ENCODE results near the gene TMEM271.

The TMEM271 gene

DNA sequence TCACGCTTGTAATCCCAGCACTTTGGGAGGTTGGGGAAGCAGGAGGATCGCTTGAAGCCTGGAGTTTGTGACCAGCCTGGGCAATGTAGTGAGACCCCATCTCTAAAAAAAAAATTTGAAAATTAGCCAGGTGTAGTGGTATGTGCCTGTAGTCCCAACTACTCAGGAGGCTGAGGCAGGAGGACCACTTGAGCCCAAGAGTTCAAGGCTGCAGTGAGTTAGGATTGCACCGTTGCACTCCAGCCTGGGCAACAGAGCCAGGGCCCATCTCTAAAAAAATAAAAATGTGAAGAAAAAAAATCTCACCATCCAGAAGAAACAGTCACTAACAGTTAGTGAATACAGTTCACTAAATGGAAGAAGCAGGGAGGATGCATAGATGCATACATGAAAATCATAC is 34.8 kb downstream of the TMEM271 start:
- H3K4me3 ChIP-seq (ENCODE audit: low read depth, low read length), result no peak overlapping the region
- no peak for DNase-seq (ENCODE audit: low read depth)
- TF ChIP-seq, protein P1, sequence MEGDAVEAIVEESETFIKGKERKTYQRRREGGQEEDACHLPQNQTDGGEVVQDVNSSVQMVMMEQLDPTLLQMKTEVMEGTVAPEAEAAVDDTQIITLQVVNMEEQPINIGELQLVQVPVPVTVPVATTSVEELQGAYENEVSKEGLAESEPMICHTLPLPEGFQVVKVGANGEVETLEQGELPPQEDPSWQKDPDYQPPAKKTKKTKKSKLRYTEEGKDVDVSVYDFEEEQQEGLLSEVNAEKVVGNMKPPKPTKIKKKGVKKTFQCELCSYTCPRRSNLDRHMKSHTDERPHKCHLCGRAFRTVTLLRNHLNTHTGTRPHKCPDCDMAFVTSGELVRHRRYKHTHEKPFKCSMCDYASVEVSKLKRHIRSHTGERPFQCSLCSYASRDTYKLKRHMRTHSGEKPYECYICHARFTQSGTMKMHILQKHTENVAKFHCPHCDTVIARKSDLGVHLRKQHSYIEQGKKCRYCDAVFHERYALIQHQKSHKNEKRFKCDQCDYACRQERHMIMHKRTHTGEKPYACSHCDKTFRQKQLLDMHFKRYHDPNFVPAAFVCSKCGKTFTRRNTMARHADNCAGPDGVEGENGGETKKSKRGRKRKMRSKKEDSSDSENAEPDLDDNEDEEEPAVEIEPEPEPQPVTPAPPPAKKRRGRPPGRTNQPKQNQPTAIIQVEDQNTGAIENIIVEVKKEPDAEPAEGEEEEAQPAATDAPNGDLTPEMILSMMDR (IDR thresholded peaks at IDR 0.05; ENCODE audit: low read depth, low read length, missing control alignments), result no peak

DNA sequence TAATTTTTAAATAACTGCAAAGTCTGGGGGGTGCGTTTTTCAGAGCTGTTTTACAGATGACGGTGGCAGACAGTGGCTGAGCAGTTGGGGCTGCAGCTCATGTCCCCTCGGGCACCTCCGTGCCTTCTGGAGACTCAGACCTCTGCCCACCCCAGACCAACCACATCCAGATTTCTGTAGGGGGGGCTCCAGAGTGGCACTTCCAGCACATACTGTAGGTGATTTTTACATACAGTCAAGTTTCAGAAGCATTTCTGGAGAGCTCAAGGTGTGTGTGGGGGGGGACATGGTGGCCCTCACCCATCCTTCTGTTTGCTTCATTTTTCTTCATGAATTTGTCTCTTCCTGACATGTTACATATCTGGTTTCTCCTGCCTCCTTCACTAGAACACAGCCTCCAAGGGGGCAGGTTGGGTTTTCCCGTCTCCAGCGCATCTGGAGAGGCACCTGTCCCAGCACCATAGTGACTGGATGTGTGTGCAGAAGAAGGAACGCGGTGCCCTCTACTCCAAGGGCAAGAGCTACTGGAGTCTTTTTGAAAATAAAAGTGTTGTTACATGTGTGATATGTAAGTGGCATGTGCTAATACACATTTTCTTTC is 37.5 kb downstream of the TMEM271 start:
- TF ChIP-seq, protein P1 (IDR thresholded peaks at IDR 0.05; ENCODE audit: low read depth, low read length, missing control alignments), result no peak
- DNase-seq (ENCODE audit: low read depth), result no peak

DNA sequence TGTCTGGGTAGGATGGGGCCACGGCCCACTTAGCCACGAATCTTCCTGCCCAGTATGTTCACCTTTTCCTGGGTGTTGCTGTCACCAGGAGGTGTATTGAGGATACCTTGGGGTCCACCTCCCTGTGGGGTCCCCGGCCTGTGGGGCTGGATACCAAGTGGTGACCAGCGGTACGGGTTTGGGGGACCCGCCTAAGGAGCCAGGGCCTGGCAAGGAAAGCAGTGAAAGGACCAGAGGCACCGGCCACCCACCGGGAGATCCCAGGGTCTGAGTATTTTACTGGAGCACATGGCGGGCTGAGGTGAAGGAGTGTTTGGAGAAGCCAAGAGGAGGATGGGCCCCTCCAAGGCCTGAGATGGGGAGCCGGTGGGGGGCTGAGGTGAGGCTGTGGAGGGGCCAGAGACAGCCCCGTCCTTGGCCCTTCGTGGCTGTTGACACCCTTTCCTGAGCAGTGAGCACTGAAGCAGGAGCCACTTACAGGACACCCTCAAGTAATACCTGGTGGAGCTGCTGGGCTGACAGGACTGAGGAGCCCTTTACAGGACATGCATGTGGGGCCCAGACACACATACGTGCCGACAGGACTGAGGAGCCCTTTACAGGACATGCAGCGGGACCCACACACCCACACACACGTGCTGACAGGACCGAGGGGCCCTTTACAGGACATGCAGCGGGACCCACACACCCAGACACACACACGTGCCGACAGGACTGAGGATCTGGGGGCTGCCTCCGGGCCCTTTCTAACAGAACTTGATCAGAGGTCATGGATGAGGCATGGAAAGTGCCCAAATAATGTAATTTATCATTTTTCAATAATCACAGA is 38.4 kb downstream of the TMEM271 start:
- H3K4me3 ChIP-seq (ENCODE audit: low read depth, low read length), result no peak overlapping the region
- TF ChIP-seq, protein P1 (IDR thresholded peaks at IDR 0.05; ENCODE audit: low read depth, low read length, missing control alignments), result no peak

More for the DNA sequence above, 37.5 kb downstream of the TMEM271 start:
- H3K4me3 ChIP-seq (ENCODE audit: low read depth, low read length), result no peak overlapping the region

DNA sequence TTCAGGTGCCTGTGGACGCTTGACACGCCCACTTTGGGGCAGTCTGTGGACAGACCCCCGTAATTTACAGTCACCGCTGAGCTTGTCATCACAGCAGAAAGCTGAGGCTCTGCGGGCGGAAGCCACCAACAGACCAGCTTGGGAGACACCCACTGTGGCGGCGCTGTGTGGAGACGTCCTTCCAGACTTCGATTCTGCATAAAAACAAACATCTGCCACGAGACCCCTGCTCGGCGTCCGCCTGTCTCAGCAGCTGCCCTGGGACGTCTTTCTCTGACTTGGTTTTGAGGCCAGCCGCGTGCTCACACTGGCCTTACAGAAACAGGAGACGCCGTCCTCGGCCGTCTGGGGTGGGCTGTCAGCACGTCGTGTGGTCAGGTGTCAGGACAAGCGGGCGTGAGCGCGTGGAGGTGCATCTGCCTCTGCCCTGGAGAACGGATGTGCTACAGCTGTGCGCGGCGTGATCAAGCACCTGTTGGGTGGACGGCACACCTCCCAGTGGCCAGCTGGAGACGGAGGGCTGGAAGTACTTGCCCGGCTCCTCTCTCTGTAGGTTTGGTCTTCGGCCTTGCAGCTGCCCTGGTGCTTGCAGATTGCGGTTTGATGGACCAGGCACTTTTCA is 39.6 kb downstream of the TMEM271 start:
- TF ChIP-seq, protein P1 (IDR thresholded peaks at IDR 0.05; ENCODE audit: low read depth, low read length, missing control alignments), result no peak
- DNase-seq (ENCODE audit: low read depth), result no peak
- no peak overlapping the region for H3K4me3 ChIP-seq (ENCODE audit: low read depth, low read length)

More for the DNA sequence above, 38.4 kb downstream of the TMEM271 start:
- DNase-seq (ENCODE audit: low read depth), result no peak

DNA sequence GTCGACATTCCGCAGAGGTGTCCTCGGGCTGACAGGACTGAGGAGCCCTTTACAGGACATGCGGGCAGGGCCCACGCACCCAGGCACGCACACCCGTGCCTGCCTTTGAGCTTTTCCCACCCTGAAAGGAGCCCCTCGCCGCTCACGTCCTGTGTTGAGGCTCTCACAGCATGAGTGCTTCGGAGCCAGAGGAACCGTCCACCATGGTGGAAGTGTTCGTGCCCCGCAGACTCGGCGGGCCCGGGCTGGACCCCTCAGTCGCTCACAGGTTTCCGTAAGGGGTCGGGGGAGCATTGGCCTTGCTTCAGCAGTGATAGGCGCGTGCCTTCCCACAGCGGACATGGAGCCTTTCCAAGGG is 40.2 kb downstream of the TMEM271 start:
- no peak for DNase-seq (ENCODE audit: low read depth)
- TF ChIP-seq, protein P1 (IDR thresholded peaks at IDR 0.05; ENCODE audit: low read depth, low read length, missing control alignments), result no peak

DNA sequence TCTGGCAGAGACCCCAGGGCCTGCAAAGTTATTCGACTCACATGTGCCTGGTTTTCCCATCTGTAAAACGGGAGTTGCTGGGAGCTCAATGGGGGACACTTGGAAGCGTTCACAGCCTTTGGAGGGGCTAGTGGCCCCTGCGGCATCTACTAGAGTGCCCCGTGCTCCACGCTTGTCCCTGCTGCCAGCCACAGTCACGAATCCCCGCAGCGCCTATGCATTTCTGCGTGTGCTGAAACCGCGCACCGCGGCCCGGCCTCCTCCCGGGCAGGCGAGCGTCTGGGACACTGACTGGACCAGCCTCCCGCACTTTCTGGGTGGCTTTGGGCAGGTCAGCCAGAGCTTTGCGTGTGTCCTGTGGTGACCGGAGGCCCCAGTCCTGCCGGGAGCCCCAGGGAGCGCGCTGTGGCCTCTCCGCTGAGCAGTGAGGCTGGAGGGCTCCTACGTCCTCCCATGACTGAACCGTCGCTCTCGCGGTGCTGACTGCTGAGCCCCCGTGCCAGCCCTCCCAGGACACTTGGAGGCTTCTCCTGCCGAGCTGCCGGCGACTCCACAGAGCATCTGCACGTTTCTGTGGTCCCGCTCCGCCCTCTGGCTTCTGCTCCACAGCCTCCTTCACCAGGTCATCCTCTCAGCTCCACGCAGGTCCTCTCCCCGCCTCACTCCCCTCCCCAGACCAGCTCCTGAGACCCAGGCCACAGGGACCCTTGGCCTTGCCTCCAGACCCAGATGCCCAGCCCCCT is 40.7 kb downstream of the TMEM271 start:
- TF ChIP-seq, protein P1 (IDR thresholded peaks at IDR 0.05; ENCODE audit: low read depth, low read length, missing control alignments), result no peak
- DNase-seq (ENCODE audit: low read depth), result no peak
- H3K4me3 ChIP-seq (ENCODE audit: low read depth, low read length), result no peak overlapping the region

More for the DNA sequence above, 40.2 kb downstream of the TMEM271 start:
- H3K4me3 ChIP-seq (ENCODE audit: low read depth, low read length), result no peak overlapping the region

Measured in GM12864 (cell line).